Body of pancreas (tissue), 4 donors: Measurements from ENCODE around the gene BRPF3.

Source experiments
- CTCF ChIP-seq, 7 experiments: fragments of 450-650 bp in 4 of 7; fragments of 200-600 bp in 3 of 7; sonication (generic) in 3 of 7; IDR thresholded peaks; one replicate each; pipeline ENCODE4 v1.5.1; 2016 to 2019; ENCODE audit warnings: antibody characterized with exemption in 7 of 7
- POLR2A ChIP-seq, 3 donors: fragments of 450-650 bp; IDR thresholded peaks; one replicate each; pipeline ENCODE4 v1.6.1; 2016; ENCODE audit warnings: antibody characterized with exemption in 3 of 3, mild to moderate bottlenecking in 2 of 3

DNA sequence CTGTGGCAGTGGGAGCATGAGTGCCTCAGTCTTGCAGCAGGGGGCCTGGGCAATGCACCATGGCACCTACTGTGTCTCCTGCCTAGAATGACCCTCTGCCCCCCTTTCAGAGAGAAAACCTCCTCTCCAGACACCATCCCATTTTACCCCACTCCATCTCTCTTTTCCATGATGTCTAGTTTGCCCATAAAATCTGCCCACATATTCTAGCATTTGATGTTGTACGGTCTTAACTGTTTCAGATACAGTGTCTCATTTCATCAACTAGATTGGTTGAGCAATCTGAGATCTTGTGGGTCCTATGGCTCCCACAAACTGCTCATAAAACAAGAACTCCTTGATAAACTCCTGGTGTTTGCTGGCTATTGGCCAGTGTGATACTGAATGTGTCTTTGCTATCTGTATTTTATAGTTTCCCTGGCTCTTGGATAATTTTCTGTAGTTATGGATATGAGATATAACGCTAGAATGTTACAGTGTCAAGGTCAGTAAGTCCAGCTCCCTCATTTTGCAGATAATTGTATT, 81.5 kb downstream of the BRPF3 start:
- no peak for TF ChIP-seq CTCF (IDR thresholded peaks at IDR 0.05)
- TF ChIP-seq POLR2A (IDR thresholded peaks at IDR 0.05) = no peak
